HEK293 (cell line): ENCODE results near the gene RNF166.

ENCODE experiments used
- CTCF ChIA-PET: fragments of 350-600 bp; formaldehyde crosslinking; extraction: SDS; loops from one replicate; lab custom pipeline; 2021; ENCODE audit warnings: antibody characterized with exemption; lab: Yijun Ruan, JAX
- POLR2A ChIA-PET: fragments of 300-600 bp; formaldehyde crosslinking; extraction: SDS; loops from one replicate; lab custom pipeline; 2020; ENCODE audit warnings: antibody characterized with exemption, inconsistent platforms; lab: Yijun Ruan, JAX
- H3K27ac ChIP-seq: fragments of 200-500 bp; sonication (Bioruptor generic); 2 replicates; pipeline ENCODE4 v1.5.1; 2014; ENCODE audit warnings: low read depth, low read length, control low read depth, inconsistent platforms; ENCODE audit errors: extremely low read depth
- H3K36me3 ChIP-seq, 2 experiments: fragments of 200-500 bp in 1 of 2; sonication (Bioruptor generic) in 1 of 2; 1 replicate in 1 of 2; 2 replicates in 1 of 2; pipeline ENCODE4 v1.5.1; 2014 to 2017; ENCODE audit warnings: inconsistent platforms in 2 of 2, low read length in 2 of 2; ENCODE audit not compliant: control insufficient read depth in 2 of 2, insufficient read depth in 1 of 2
- H3K4me1 ChIP-seq: fragments of 200-500 bp; sonication (Bioruptor generic); 2 replicates; pipeline ENCODE4 v1.5.1; 2014; ENCODE audit warnings: mild to moderate bottlenecking, low read length, inconsistent platforms; ENCODE audit not compliant: control insufficient read depth, insufficient read depth
- H3K4me3 ChIP-seq: 2 replicates; pipeline ENCODE4 v1.5.1; 2011; ENCODE audit warnings: low read depth, mild to moderate bottlenecking, control low read depth, low read length, moderate library complexity
- H3K9me3 ChIP-seq: fragments of 200-500 bp; sonication (Bioruptor generic); 2 replicates; pipeline ENCODE4 v1.5.1; 2014; ENCODE audit warnings: low read depth, low read length, inconsistent platforms; ENCODE audit not compliant: control insufficient read depth, insufficient read depth
- BCL6B ChIP-seq: fragments of 450-650 bp; formaldehyde crosslinking; IDR thresholded peaks from 2 replicates; pipeline ENCODE4 v1.5.1; 2017; ENCODE audit warnings: missing biosample characterization, missing genetic modification characterization
- EGR2 ChIP-seq: fragments of 450-650 bp; formaldehyde crosslinking; IDR thresholded peaks from 2 replicates; pipeline ENCODE4 v1.5.1; 2016; ENCODE audit warnings: low read depth, missing biosample characterization, missing genetic modification characterization
- GLIS1 ChIP-seq: fragments of 450-650 bp; formaldehyde crosslinking; IDR thresholded peaks from 2 replicates; pipeline ENCODE4 v1.5.1; 2016; ENCODE audit warnings: missing biosample characterization, missing genetic modification characterization
- IKZF3 ChIP-seq: fragments of 450-650 bp; IDR thresholded peaks from 2 replicates; pipeline ENCODE4 v1.5.0; 2018; ENCODE audit warnings: missing biosample characterization, mild to moderate bottlenecking, missing genetic modification characterization, moderate library complexity
- KLF9 ChIP-seq: fragments of 450-650 bp; formaldehyde crosslinking; IDR thresholded peaks from 2 replicates; pipeline ENCODE4 v1.5.1; 2016; ENCODE audit warnings: missing biosample characterization, missing genetic modification characterization, low read depth
- MEIS1 ChIP-seq: sonication (generic); formaldehyde crosslinking; IDR thresholded peaks from 2 replicates; pipeline ENCODE4 v1.8.1; 2022; ENCODE audit warnings: missing genetic modification reagents, mild to moderate bottlenecking, borderline replicate concordance
- MYNN ChIP-seq: fragments of 450-650 bp; formaldehyde crosslinking; IDR thresholded peaks from 2 replicates; pipeline ENCODE4 v1.5.1; 2016; ENCODE audit warnings: missing biosample characterization, missing genetic modification characterization, borderline replicate concordance
- TRIM28 ChIP-seq: IDR thresholded peaks from 2 replicates; pipeline ENCODE4 v1.6.1; 2011; ENCODE audit warnings: low read length, control low read depth, borderline replicate concordance
- ZBTB20 ChIP-seq: fragments of 450-650 bp; formaldehyde crosslinking; IDR thresholded peaks from 2 replicates; pipeline ENCODE4 v1.5.1; 2016; ENCODE audit warnings: missing biosample characterization, missing genetic modification characterization
- ZBTB7A ChIP-seq: fragments of 450-650 bp; formaldehyde crosslinking; IDR thresholded peaks from 2 replicates; pipeline ENCODE4 v1.5.1; 2016; ENCODE audit warnings: low read depth, missing biosample characterization, missing genetic modification characterization
- ZFP3 ChIP-seq: fragments of 450-650 bp; formaldehyde crosslinking; IDR thresholded peaks from 2 replicates; pipeline ENCODE4 v1.5.1; 2016; ENCODE audit warnings: low read depth, missing biosample characterization, missing genetic modification characterization
- ZNF132 ChIP-seq: fragments of 450-650 bp; formaldehyde crosslinking; IDR thresholded peaks from 2 replicates; pipeline ENCODE4 v1.5.1; 2017; ENCODE audit warnings: missing biosample characterization, missing genetic modification characterization, borderline replicate concordance
- ZNF169 ChIP-seq: fragments of 450-650 bp; formaldehyde crosslinking; IDR thresholded peaks from 2 replicates; pipeline ENCODE4 v1.5.1; 2016; ENCODE audit warnings: missing biosample characterization, missing genetic modification characterization
- ZNF223 ChIP-seq: fragments of 450-650 bp; formaldehyde crosslinking; IDR thresholded peaks from 2 replicates; pipeline ENCODE4 v1.5.1; 2016; ENCODE audit warnings: missing biosample characterization, missing genetic modification characterization
- ZNF266 ChIP-seq: fragments of 450-650 bp; formaldehyde crosslinking; IDR thresholded peaks from 2 replicates; pipeline ENCODE4 v1.5.1; 2016; ENCODE audit warnings: missing biosample characterization, missing genetic modification characterization, low read depth
- ZNF366 ChIP-seq: fragments of 450-650 bp; formaldehyde crosslinking; conservative IDR thresholded peaks from 2 replicates; pipeline ENCODE4 v1.5.1; 2016; ENCODE audit warnings: missing biosample characterization, missing genetic modification characterization
- ZNF426 ChIP-seq: fragments of 450-650 bp; formaldehyde crosslinking; IDR thresholded peaks from 2 replicates; pipeline ENCODE4 v1.5.1; 2017; ENCODE audit warnings: missing biosample characterization, missing genetic modification characterization, mild to moderate bottlenecking, inconsistent platforms, moderate library complexity
- ZNF544 ChIP-seq: fragments of 450-650 bp; formaldehyde crosslinking; IDR thresholded peaks from 2 replicates; pipeline ENCODE4 v1.5.0; 2017; ENCODE audit warnings: missing biosample characterization, missing genetic modification characterization
- ZNF555 ChIP-seq: fragments of 450-650 bp; formaldehyde crosslinking; conservative IDR thresholded peaks from 2 replicates; pipeline ENCODE4 v1.5.1; 2017; ENCODE audit warnings: missing biosample characterization, mild to moderate bottlenecking, missing genetic modification characterization, inconsistent platforms
- ZNF571 ChIP-seq: fragments of 450-650 bp; formaldehyde crosslinking; IDR thresholded peaks from 2 replicates; pipeline ENCODE4 v1.5.0; 2017; ENCODE audit warnings: missing biosample characterization, missing genetic modification characterization
- ZNF600 ChIP-seq: fragments of 450-650 bp; formaldehyde crosslinking; IDR thresholded peaks from 2 replicates; pipeline ENCODE4 v1.5.1; 2016; ENCODE audit warnings: missing biosample characterization, missing genetic modification characterization
- ZNF624 ChIP-seq: fragments of 450-650 bp; formaldehyde crosslinking; IDR thresholded peaks from 2 replicates; pipeline ENCODE4 v1.5.1; 2017; ENCODE audit warnings: missing biosample characterization, missing genetic modification characterization
- ZNF692 ChIP-seq: fragments of 450-650 bp; formaldehyde crosslinking; IDR thresholded peaks from 2 replicates; pipeline ENCODE4 v1.5.1; 2016; ENCODE audit warnings: missing biosample characterization, missing genetic modification characterization
- ZNF785 ChIP-seq: fragments of 450-650 bp; formaldehyde crosslinking; IDR thresholded peaks from 2 replicates; pipeline ENCODE4 v1.5.1; 2016; ENCODE audit warnings: missing biosample characterization, missing genetic modification characterization
- ZNF843 ChIP-seq: fragments of 450-650 bp; formaldehyde crosslinking; IDR thresholded peaks from 2 replicates; pipeline ENCODE4 v1.5.1; 2016; ENCODE audit warnings: missing biosample characterization, missing genetic modification characterization
- TF ChIP-seq, protein P1 (sequence below): fragments of 450-650 bp; formaldehyde crosslinking; IDR thresholded peaks from 2 replicates; pipeline ENCODE4 v1.5.1; 2016; ENCODE audit warnings: missing biosample characterization, missing genetic modification characterization

The RNF166 gene

DNA sequence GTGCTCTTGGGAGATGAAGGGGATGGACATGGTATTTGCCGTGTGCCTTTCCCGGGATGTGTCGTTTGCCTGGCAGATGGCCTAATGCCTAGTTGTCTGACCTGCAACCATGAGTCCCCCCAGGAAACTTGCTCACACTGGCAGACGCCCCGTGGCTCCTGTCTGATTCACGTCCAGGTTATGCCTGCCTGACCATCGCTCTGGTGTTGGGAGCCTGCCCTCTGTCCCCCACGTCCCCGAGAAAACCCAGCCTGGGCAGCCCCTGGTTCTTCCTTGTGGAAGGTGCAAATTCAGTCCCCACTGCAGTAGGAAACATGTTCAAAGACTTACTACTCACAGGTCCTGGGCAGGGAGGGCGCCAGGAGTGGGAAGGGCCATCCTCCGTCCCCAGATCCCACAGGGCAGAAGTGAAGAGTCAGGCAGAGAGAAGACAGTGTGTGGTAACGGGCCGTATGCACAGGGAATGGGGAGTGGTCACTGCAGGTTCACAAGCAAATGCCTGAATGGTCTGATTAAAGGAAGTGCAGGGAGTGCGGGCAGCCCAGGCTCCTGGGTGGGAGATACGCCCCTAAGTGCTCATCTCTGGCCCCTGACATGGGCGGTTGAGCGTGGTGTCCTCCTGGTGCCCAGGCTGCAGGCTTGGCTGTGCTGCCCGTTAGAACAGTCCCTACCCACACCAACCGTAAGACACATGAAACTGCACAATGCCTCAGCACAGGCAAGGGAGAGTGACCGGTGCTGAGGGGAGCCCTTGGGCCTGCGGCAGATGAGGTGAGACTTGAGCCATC is 15.7 kb downstream of the RNF166 start:
- TF ChIP-seq ZNF785, result no peak
- TF ChIP-seq ZNF132 (tag by site-specific recombination), result no peak
- TF ChIP-seq MEIS1 (CRISPR knock-in tag), result no peak
- peak; percentile 85 for TF ChIP-seq ZNF266 (tag by site-specific recombination)
- no peak for TF ChIP-seq ZNF366 (tag by site-specific recombination)
- no peak for TF ChIP-seq ZNF624 (tag by site-specific recombination)
- no peak for TF ChIP-seq MYNN
- TF ChIP-seq ZNF426 (tag by site-specific recombination), result no peak
- peaks cover 6% of the 10 kb centered on the region; the same call in 1 of the 2 replicates for H3K4me1 ChIP-seq
- H3K4me3 ChIP-seq, result no peak overlapping the region
- ChIA-PET POLR2A (no interaction called here), CTCF (no interaction called here)
- H3K36me3 ChIP-seq, result no peaks in the 10 kb centered on the region
- no peaks in the 10 kb centered on the region for H3K9me3 ChIP-seq
- H3K27ac ChIP-seq, result no peak overlapping the region

DNA sequence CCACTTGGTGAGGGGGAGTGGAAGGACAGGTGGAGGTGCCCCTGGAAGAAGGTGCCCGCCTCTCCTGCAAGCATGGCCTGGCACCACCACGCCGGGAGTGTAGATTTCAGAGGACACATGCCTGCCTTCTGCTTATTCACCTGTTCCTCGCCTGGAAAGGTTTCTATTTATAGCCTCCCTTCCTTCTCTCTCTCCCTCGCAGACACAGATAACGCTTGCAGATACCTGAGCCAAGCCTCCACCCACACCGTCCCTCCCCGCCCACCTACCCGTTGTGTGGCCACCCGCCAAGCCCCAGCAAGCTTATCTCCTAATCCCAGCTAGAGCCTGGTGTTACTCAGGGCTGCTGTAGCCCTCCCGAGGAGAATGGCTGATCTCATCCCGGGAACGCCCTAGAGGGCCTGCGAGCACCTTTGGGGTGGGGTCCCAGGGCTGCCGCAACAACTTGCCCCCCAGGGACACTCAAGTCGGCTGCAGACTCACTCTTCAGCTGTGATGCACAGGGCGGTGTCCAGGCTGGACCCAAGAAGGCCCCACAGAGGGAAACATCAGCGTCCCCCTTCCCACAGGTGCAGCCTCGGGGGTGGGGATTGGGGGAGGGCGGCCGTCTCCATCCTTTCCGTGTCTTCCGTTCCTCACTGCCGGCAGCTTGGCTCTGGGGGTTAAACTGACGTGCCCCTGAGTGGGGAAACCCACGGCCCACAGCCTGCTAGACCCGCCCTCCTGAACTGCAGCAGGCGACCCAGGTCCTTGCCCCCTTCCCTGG is 18.0 kb downstream of the RNF166 start:
- no peak overlapping the region for H3K27ac ChIP-seq
- POLR2A ChIA-PET, result interaction anchor here (0.6 to 1.4 kb wide), 4 partner anchors 25 to 270 kb away, joined by 3 to 7 read pairs (median 4); partner anchors contain the start of gene MVD
- CTCF ChIA-PET, result interaction anchor here (0.6 to 1.3 kb wide), 5 partner anchors 28 to 839 kb away, joined by 3 to 4 read pairs (median 3); no protein-coding TSS in a partner anchor
- TF ChIP-seq ZNF223, result no peak
- no peak for TF ChIP-seq ZBTB7A (tag by site-specific recombination)
- no peak for TF ChIP-seq ZNF571
- TF ChIP-seq IKZF3 (tag by site-specific recombination), result peak; percentile 74
- TF ChIP-seq EGR2 (tag by site-specific recombination), result peak; percentile 97
- TF ChIP-seq ZNF600, result no peak
- no peak; the same call in 1 of the 2 replicates for TF ChIP-seq KLF9 (tag by site-specific recombination)
- no peak for TF ChIP-seq TRIM28
- no peak for TF ChIP-seq ZNF692
- peak; percentile 97 for TF ChIP-seq GLIS1
- no peak for TF ChIP-seq ZNF555 (tag by site-specific recombination)
- no peak for TF ChIP-seq ZNF544 (tag by site-specific recombination)
- TF ChIP-seq BCL6B, result no peak
- TF ChIP-seq, protein P1, sequence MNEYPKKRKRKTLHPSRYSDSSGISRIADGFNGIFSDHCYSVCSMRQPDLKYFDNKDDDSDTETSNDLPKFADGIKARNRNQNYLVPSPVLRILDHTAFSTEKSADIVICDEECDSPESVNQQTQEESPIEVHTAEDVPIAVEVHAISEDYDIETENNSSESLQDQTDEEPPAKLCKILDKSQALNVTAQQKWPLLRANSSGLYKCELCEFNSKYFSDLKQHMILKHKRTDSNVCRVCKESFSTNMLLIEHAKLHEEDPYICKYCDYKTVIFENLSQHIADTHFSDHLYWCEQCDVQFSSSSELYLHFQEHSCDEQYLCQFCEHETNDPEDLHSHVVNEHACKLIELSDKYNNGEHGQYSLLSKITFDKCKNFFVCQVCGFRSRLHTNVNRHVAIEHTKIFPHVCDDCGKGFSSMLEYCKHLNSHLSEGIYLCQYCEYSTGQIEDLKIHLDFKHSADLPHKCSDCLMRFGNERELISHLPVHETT (tag by site-specific recombination), result no peak
- TF ChIP-seq ZFP3, result no peak
- TF ChIP-seq ZNF169, result no peak
- TF ChIP-seq ZNF843 (tag by site-specific recombination), result 0 out of 2 replicates have a peak, but pooled peaks have one; percentile 17
- 0 out of 2 replicates have a peak, but pooled peaks have one; percentile 16 for TF ChIP-seq ZBTB20 (tag by site-specific recombination)

More for the DNA sequence above, 18.0 kb downstream of the RNF166 start:
- no peaks in the 10 kb centered on the region for H3K9me3 ChIP-seq
- no peaks in the 10 kb centered on the region for H3K36me3 ChIP-seq
- no peak overlapping the region for H3K4me3 ChIP-seq
- H3K4me1 ChIP-seq, result peaks cover 9% of the 10 kb centered on the region; the same call in 1 of the 2 replicates
